Stimulated activated effector memory CD8-positive, alpha-beta T cell treated with anti-CD3 and anti-CD28 coated beads, Interleukin-12 subunit alpha, Interleukin-12 subunit beta, amount 100 ng/mL, for 72 hours (primary cell): ENCODE measurements around the gene USP1.

Experiments used
- ATAC-seq: fragments of 150-1000 bp; cut with Tn5 transposase; 2 replicates; pipeline ENCODE4 v1.10.0; 2021
- DNase-seq, 2 donors: peaks; one replicate each; pipeline ENCODE4 v3.0.0; 2021 to 2022; ENCODE audit warnings: low spot score in 2 of 2
- H3K27ac Mint-ChIP-seq: one replicate; pipeline ENCODE4 v1.8.0; 2022; ENCODE audit warnings: mild to moderate bottlenecking, mixed read lengths
- H3K36me3 Mint-ChIP-seq: one replicate; pipeline ENCODE4 v1.8.0; 2022; ENCODE audit warnings: mild to moderate bottlenecking, mixed read lengths
- H3K4me1 Mint-ChIP-seq: one replicate; pipeline ENCODE4 v1.8.0; 2022; ENCODE audit warnings: mixed read lengths
- H3K4me3 Mint-ChIP-seq: one replicate; pipeline ENCODE4 v1.8.0; 2022; ENCODE audit warnings: mild to moderate bottlenecking, mixed read lengths
- H3K9me3 Mint-ChIP-seq: one replicate; pipeline ENCODE4 v1.8.0; 2022; ENCODE audit warnings: mixed read lengths

Gene USP1

GRCh38 chr1:62494137-62494536 lies 57.3 kb downstream of the USP1 start:
- no peaks in the 10 kb centered on the region for H3K4me1 Mint-ChIP-seq
- H3K27ac Mint-ChIP-seq = no peak overlapping the region
- no peak for ATAC-seq
- H3K36me3 Mint-ChIP-seq = peaks cover 17% of the 10 kb centered on the region
- H3K4me3 Mint-ChIP-seq = no peak overlapping the region
- DNase-seq = no peak
- H3K9me3 Mint-ChIP-seq = no peaks in the 10 kb centered on the region

- no peak for DNase-seq
- ATAC-seq = no peak
- H3K4me1 Mint-ChIP-seq = no peaks in the 10 kb centered on the region
- H3K27ac Mint-ChIP-seq = no peak overlapping the region
- H3K36me3 Mint-ChIP-seq = no peaks in the 10 kb centered on the region
- no peak overlapping the region for H3K4me3 Mint-ChIP-seq
- no peaks in the 10 kb centered on the region for H3K9me3 Mint-ChIP-seq
Measured at GRCh38 chr1:62500210-62500609, 63.4 kb downstream of the USP1 start.
